ENCODE results near the gene BBOX1. TPM values are rescaled to one million over a fixed set of nuclear protein-coding genes. Genes with fewer than 3 reads are reported as not detected.

BBOX1 gene
- total and polyA plus RNA-seq, 2 of the 4 experiments (the other 2 are of a cell fraction): not detected

DNA sequence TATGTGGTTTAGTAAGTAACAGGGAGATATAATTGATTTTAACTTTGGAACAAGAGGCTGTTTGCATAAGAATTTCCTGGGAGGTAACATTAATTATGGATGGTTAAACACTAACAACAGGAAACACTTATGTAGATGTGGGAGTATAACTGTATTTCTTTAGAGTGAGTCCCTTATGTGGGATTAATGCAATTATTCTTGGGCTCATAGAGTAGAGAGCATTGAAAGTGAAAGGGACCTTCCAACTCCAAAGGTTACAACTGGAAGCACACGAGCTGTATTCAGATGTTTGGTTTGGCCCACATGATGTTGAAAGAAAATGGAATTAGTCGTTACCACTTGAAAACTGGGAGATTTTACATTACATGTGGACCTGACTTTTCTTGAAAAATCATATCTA, 53.5 kb downstream of the BBOX1 start:
- no peak overlapping the region for H3K18ac ChIP-seq (ENCODE audit: low read depth, low read length)
- POLR2A ChIA-PET (ENCODE audit: unreplicated experiment): no interaction called here
- H3K27me3 ChIP-seq (ENCODE audit: control insufficient read depth, insufficient read depth, low read length): no peaks in the 10 kb centered on the region
- H2BK5ac ChIP-seq (ENCODE audit: low read depth, low read length, poor library complexity, severe bottlenecking): no peak overlapping the region
- no peak overlapping the region for H2AK9ac ChIP-seq (replicated peaks; ENCODE audit: low read depth, low read length, poor library complexity)
- no peak overlapping the region for H3K56ac ChIP-seq (ENCODE audit: extremely low read depth, insufficient read depth, low read length)
- no peaks in the 10 kb centered on the region for H3K4me1 ChIP-seq (ENCODE audit: control insufficient read depth, insufficient read depth, low read length)
- H3K4ac ChIP-seq (ENCODE audit: low read depth, low read length): no peak overlapping the region
- no peaks in the 10 kb centered on the region for H3K36me3 ChIP-seq (ENCODE audit: control insufficient read depth, insufficient read depth, low read length)
- dilution Hi-C loops (cut with HindIII; ENCODE audit: low sequenced_read_pairs, unreplicated experiment): no loop called here
- CTCF ChIA-PET: no interaction called here
- no peaks in the 10 kb centered on the region for H4K20me1 ChIP-seq (ENCODE audit: insufficient read depth, low read length)
- intact Hi-C loops (cut with micrococcal nuclease): no loop called here
- no CpG with 5 or more reads among the region's 2 CpGs for WGBS, 2 experiments (ENCODE audit: extremely low coverage in 2 of 2, insufficient read length in 1 of 2)
- no peaks in the 10 kb centered on the region for H3K9me1 ChIP-seq (ENCODE audit: insufficient read depth, low read length)
- H3K27ac ChIP-seq (ENCODE audit: insufficient read depth, low read length): no peak overlapping the region
- no peak overlapping the region for H2BK120ac ChIP-seq (ENCODE audit: low read depth, low read length)
- no peaks in the 10 kb centered on the region for H3K9me3 ChIP-seq (ENCODE audit: control insufficient read depth, insufficient read depth, low read length)
- H3K4me3 ChIP-seq (ENCODE audit: insufficient read depth, low read depth, low read length): no peak overlapping the region
- H2AK5ac ChIP-seq (ENCODE audit: low read depth, low read length): no peak overlapping the region
- ATAC-seq (ENCODE audit: low read depth): no peak
- H4K91ac ChIP-seq (ENCODE audit: insufficient read depth, low read depth, low read length): no peak overlapping the region
- H3K79me1 ChIP-seq (ENCODE audit: low read depth in 1 of 2, low read length in 2 of 2): no peaks in the 10 kb centered on the region
- no peak overlapping the region for H3K4me2 ChIP-seq (ENCODE audit: low read depth, low read length)
- H2BK15ac ChIP-seq (ENCODE audit: low read depth, low read length): no peak overlapping the region
- H4K5ac ChIP-seq (ENCODE audit: low read depth, low read length): no peak overlapping the region
- no peak overlapping the region for H3K14ac ChIP-seq (replicated peaks; ENCODE audit: low read depth, low read length)
- in situ Hi-C loops (cut with MboI; ENCODE audit: low sequenced_read_pairs): no loop called here
- H3K9ac ChIP-seq (ENCODE audit: low read depth, low read length): no peak overlapping the region
- no peak overlapping the region for H4K8ac ChIP-seq (ENCODE audit: low read depth in 2 of 2, low read length in 2 of 2)
- TF ChIP-seq, protein P1, sequence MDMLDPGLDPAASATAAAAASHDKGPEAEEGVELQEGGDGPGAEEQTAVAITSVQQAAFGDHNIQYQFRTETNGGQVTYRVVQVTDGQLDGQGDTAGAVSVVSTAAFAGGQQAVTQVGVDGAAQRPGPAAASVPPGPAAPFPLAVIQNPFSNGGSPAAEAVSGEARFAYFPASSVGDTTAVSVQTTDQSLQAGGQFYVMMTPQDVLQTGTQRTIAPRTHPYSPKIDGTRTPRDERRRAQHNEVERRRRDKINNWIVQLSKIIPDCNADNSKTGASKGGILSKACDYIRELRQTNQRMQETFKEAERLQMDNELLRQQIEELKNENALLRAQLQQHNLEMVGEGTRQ (IDR thresholded peaks at IDR 0.05; ENCODE audit: low read depth, low read length): no peak
- TF ChIP-seq FOS (IDR thresholded peaks at IDR 0.05; ENCODE audit: low read depth, low read length): no peak
- TF ChIP-seq, protein P2, sequence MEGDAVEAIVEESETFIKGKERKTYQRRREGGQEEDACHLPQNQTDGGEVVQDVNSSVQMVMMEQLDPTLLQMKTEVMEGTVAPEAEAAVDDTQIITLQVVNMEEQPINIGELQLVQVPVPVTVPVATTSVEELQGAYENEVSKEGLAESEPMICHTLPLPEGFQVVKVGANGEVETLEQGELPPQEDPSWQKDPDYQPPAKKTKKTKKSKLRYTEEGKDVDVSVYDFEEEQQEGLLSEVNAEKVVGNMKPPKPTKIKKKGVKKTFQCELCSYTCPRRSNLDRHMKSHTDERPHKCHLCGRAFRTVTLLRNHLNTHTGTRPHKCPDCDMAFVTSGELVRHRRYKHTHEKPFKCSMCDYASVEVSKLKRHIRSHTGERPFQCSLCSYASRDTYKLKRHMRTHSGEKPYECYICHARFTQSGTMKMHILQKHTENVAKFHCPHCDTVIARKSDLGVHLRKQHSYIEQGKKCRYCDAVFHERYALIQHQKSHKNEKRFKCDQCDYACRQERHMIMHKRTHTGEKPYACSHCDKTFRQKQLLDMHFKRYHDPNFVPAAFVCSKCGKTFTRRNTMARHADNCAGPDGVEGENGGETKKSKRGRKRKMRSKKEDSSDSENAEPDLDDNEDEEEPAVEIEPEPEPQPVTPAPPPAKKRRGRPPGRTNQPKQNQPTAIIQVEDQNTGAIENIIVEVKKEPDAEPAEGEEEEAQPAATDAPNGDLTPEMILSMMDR (conservative IDR thresholded peaks at IDR 0.05; ENCODE audit: low read depth, low read length): no peak
- TF ChIP-seq CEBPB (IDR thresholded peaks at IDR 0.05; ENCODE audit: low read depth, low read length): no peak
- no peak for TF ChIP-seq POLR2A (IDR thresholded peaks at IDR 0.05; ENCODE audit: low read depth, low read length)
- no peak for TF ChIP-seq MAFK (IDR thresholded peaks at IDR 0.05; ENCODE audit: low read depth, low read length)
- TF ChIP-seq CHD1 (IDR thresholded peaks at IDR 0.05; ENCODE audit: low read depth, low read length): no peak
- no peak for TF ChIP-seq RCOR1 (IDR thresholded peaks at IDR 0.05; ENCODE audit: insufficient replicate concordance, low read length)
- no peak for TF ChIP-seq RAD21 (IDR thresholded peaks at IDR 0.05; ENCODE audit: low read length)
- TF ChIP-seq MAZ (IDR thresholded peaks at IDR 0.05; ENCODE audit: borderline replicate concordance, low read depth, low read length): no peak
- TF ChIP-seq SMC3 (IDR thresholded peaks at IDR 0.05; ENCODE audit: low read depth, low read length): no peak
- no peak for TF ChIP-seq BHLHE40 (IDR thresholded peaks at IDR 0.05; ENCODE audit: low read depth, low read length)
- TF ChIP-seq, protein P3, sequence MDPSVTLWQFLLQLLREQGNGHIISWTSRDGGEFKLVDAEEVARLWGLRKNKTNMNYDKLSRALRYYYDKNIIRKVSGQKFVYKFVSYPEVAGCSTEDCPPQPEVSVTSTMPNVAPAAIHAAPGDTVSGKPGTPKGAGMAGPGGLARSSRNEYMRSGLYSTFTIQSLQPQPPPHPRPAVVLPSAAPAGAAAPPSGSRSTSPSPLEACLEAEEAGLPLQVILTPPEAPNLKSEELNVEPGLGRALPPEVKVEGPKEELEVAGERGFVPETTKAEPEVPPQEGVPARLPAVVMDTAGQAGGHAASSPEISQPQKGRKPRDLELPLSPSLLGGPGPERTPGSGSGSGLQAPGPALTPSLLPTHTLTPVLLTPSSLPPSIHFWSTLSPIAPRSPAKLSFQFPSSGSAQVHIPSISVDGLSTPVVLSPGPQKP (IDR thresholded peaks at IDR 0.05; ENCODE audit: borderline replicate concordance, low read depth, low read length): no peak
- no TSS peak for BruUV-seq (replicated peaks)
- no peak overlapping the region for H3K23ac ChIP-seq (ENCODE audit: low read depth, low read length)
- no peak overlapping the region for H2AFZ ChIP-seq (replicated peaks; ENCODE audit: low read length, poor library complexity)
- no peak overlapping the region for H2BK20ac ChIP-seq (ENCODE audit: low read depth, low read length)
- no peak for DNase-seq

Measured in IMR-90 (cell line).